PC-9 (cell line): ENCODE data around the gene NHSL1.

Experiments
- EZH2 ChIP-seq: fragments of 200-600 bp; sonication (generic); IDR thresholded peaks from 2 replicates; pipeline ENCODE4 v1.8.0; 2017; ENCODE audit warnings: antibody characterized with exemption, low read depth
- TF ChIP-seq, protein P1 (sequence below): fragments of 200-600 bp; sonication (generic); conservative IDR thresholded peaks from 2 replicates; pipeline ENCODE4 v1.6.1; 2017; ENCODE audit warnings: mixed run types, antibody characterized with exemption, mild to moderate bottlenecking, moderate library complexity

GRCh38 chr6:138493413-138493812 lies 5.9 kb downstream of the NHSL1 start:
- TF ChIP-seq, protein P1, sequence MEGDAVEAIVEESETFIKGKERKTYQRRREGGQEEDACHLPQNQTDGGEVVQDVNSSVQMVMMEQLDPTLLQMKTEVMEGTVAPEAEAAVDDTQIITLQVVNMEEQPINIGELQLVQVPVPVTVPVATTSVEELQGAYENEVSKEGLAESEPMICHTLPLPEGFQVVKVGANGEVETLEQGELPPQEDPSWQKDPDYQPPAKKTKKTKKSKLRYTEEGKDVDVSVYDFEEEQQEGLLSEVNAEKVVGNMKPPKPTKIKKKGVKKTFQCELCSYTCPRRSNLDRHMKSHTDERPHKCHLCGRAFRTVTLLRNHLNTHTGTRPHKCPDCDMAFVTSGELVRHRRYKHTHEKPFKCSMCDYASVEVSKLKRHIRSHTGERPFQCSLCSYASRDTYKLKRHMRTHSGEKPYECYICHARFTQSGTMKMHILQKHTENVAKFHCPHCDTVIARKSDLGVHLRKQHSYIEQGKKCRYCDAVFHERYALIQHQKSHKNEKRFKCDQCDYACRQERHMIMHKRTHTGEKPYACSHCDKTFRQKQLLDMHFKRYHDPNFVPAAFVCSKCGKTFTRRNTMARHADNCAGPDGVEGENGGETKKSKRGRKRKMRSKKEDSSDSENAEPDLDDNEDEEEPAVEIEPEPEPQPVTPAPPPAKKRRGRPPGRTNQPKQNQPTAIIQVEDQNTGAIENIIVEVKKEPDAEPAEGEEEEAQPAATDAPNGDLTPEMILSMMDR, result no peak
- no peak for TF ChIP-seq EZH2
